SK-MEL-5 (cell line): Measurements from ENCODE around the gene SDHA. TPM values are rescaled to one million over a fixed set of nuclear protein-coding genes. Genes with fewer than 3 reads are reported as not detected.
"Not testable (repeated sequence)": the region's sequence is repeated elsewhere in the genome, so short reads cannot be mapped to it uniquely, and the experiment has no call there.

Experiments used
- DNase-seq: peaks from one replicate; pipeline ENCODE4 v3.0.0-alpha.2; 2016; ENCODE audit warnings: low read depth, low spot score
- in situ Hi-C: cut with HindIII; loops from 2 replicates; pipeline ENCODE4 v1.10.0; 2016; ENCODE audit warnings: low sequenced_read_pairs, high pct_unique_total_duplicates, low pct_unique_long_range_greater_than_20kb
- total RNA-seq: library from RNA; depleted of rRNA; stranded (reverse); fragments of >200 nt; shearing (Covaris generic); gene quantifications from 2 replicates; pipeline ENCODE4 v1.2.3, GENCODE V29; 2014

SDHA gene
- total RNA-seq, 1 experiment from 2014 or later = 140 TPM

DNA sequence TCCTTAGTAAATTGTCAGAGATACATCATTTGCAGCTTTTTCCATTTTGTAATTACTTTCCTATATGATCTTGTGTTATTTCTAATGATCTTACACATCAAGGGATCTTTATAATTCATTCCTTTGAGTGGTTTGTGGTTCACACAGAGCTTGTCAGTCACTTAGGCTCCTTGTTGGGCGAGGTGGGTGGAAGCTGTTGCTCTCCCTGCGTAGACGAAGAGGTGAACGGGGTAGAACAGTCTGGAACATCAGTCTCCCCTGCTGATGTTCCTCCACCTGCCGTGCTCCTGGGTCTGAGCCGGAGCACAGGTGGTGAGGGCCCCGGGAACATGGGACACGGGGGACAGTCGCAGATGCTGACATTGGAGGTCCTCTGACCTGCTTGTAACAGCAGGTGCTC lies 17.4 kb downstream of the SDHA start:
- DNase-seq, in situ Hi-C loops: not testable (repeated sequence)

- in situ Hi-C loops, DNase-seq: not testable (repeated sequence)
Measured at GRCh38 chr5:237931-238330, 19.8 kb downstream of the SDHA start.

- in situ Hi-C loops, DNase-seq: not testable (repeated sequence)
Measured at GRCh38 chr5:240550-240949, 22.4 kb downstream of the SDHA start.

- in situ Hi-C loops, DNase-seq: not testable (repeated sequence)
Measured at GRCh38 chr5:241045-241669, 23.0 kb downstream of the SDHA start.

- in situ Hi-C loops, DNase-seq: not testable (repeated sequence)
Measured at GRCh38 chr5:243683-244367, 25.7 kb downstream of the SDHA start.

DNA sequence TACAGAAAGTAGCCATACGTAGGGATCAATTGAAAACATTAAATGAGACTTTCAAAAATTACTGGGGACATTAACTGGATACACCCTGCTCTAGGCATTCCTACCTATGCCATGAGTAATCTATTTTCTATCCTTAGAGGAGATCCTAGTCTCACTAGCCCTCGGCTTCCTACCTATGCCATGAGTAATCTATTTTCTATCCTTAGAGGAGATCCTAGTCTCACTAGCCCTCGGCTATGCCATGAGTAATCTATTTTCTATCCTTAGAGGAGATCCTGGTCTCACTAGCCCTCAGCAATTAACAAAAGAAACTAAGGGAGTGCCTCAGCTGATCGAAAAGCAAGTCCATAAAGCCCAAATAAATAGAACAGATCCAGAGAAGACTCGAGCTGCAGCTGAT lies 27.6 kb downstream of the SDHA start:
- DNase-seq, in situ Hi-C loops: not testable (repeated sequence)

GRCh38 chr5:250396-250795 lies 32.3 kb downstream of the SDHA start:
- in situ Hi-C loops, DNase-seq: not testable (repeated sequence)

DNA sequence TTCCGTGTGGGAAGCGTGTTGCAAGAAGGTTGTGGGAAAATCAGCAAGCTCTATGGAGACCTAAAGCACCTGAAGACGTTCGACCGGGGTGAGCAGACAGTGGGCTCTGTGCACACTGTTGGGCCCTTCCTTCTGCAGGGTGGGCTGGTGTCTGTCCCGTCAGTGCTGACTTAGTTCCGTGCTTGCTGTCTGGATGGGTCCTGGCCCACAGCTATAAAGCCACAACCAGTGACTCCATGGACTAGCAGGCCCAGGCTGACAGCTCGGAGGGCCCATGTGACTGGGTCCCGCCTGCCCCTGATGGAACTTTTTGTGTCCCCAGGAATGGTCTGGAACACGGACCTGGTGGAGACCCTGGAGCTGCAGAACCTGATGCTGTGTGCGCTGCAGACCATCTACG lies 32.9 kb downstream of the SDHA start:
- in situ Hi-C loops = not testable (repeated sequence)

DNA sequence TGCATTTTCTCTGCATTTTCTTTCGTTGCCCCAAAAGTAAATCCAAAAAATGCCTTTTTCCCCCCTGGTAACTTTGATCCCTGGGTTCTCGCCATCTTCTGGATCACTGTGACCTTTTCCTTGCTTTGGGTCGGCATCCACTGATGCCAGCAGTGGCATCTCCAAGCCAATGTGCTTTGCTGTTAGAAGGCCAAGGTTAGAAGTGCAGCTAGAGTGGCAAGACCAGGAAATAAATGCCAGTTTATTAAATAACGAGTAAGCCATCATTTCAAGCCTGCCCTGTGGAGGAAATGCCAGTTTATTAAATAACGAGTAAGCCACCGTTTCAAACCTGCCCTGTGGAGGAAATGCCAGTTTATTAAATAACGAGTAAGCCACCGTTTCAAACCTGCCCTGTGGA lies 33.4 kb downstream of the SDHA start:
- in situ Hi-C loops, DNase-seq: not testable (repeated sequence)

More for the DNA sequence above, 32.9 kb downstream of the SDHA start:
- not testable (repeated sequence) for DNase-seq

DNA sequence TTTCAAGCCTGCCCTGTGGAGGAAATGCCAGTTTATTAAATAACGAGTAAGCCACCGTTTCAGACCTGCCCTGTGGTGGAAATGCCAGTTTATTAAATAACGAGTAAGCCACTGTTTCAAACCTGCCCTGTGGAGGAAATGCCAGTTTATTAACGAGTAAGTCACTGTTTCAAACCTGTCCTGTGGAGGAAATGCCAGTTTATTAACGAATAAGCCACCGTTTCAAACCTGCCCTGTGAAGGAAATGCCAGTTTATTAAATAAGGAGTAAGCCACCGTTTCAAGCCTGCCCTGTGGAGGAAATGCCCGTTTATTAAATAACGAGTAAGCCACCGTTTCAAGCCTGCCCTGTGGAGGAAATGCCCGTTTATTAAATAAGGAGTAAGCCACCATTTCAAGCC lies 33.9 kb downstream of the SDHA start:
- DNase-seq, in situ Hi-C loops: not testable (repeated sequence)

- in situ Hi-C loops = no loop called here
- DNase-seq = no peak
Measured at GRCh38 chr5:252546-252945, 34.4 kb downstream of the SDHA start.

DNA sequence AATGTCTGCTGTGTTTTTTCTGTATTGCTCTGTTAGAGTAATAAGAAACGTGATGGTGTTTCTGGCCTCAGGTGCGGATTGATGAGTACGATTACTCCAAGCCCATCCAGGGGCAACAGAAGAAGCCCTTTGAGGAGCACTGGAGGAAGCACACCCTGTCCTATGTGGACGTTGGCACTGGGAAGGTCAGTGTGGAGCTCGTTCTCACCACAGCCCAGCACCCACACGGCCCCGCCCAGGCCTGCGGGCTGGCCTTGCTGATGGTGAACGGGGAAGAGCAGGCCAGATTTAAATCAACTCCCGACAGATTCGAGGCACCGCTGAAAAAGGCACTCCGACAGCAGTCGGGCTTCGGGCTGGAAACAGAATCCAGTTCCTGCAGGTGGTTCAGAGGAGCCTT lies 36.2 kb downstream of the SDHA start:
- in situ Hi-C loops, DNase-seq: not testable (repeated sequence)

GRCh38 chr5:255116-255515 lies 37.0 kb downstream of the SDHA start:
- in situ Hi-C loops = not testable (repeated sequence)

GRCh38 chr5:256347-256746 lies 38.2 kb downstream of the SDHA start:
- DNase-seq, in situ Hi-C loops: not testable (repeated sequence)

More at GRCh38 chr5:255116-255515, 37.0 kb downstream of the SDHA start:
- DNase-seq = not testable (repeated sequence)

DNA sequence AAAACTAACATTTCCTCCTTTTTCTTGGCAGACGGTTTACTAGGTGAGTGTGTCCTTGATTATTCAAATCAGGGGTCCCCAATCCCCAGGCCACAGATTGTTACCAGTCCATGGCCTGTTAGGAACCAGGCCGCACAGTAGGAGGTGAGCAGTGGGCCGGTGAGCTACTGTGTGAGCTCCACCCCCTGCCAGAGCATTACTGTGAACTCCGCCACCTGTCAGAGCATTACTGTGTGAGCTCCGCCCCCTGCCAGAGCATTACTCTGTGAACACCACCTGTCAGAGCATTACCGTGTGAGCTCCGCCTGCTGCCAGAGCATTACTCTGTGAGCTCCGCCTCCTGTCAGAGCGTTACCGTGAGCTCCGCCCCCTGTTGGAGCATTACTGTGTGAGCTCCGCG lies 39.0 kb downstream of the SDHA start:
- in situ Hi-C loops = no loop called here
- no peak for DNase-seq

DNA sequence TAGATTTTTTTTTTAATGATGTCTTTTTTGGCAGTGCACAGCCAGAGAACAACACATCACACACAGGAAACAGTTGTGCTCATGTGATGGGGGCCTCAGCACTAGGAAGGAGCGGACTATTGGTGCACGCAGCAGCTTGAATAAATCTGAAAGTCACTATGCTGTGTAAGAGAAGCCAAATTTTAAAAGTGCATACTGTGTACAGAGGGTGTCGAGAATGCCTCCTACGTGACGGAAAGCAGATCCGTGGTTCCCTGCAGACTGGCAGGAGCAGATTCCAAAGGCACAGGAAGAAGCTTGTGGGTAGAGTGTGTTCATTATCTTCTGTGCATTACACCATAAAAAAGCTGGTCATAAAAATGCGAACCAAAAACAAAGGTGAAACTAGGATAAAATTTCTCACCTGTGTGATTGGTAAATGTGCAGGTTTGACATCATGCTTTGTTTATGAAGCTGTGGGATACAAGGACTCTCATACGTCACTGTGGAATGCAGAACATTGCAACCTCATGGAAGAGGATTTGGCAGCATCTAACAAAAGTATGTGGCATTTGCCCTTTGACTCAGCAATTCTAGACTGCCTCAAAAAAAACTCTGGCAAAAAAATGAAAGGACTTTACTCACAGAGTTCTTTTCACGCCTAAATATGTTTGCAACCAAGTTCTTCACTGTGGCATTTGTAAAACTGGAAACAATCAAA lies 45.3 kb downstream of the SDHA start:
- DNase-seq, in situ Hi-C loops: not testable (repeated sequence)

DNA sequence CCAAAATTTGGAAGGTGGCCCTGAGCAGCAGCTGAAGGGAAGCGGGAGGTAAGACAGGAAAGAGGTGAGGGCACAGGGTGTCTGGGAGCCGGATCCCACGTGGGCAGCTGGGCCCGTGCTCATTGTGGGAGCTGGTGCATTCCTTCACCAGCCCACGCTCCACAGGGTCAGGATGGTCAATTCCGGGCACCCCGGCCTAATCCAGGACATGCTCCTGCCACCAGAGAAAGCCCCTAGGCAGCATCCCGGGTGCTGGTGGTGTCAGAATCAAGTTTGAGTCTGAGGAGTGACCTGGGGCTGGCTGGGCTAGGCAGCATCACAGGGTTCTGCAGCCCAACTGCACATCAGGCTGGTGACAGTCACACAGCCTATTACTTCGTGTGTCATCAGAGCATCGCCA lies 46.2 kb downstream of the SDHA start:
- DNase-seq = no peak
- in situ Hi-C loops = no loop called here

DNA sequence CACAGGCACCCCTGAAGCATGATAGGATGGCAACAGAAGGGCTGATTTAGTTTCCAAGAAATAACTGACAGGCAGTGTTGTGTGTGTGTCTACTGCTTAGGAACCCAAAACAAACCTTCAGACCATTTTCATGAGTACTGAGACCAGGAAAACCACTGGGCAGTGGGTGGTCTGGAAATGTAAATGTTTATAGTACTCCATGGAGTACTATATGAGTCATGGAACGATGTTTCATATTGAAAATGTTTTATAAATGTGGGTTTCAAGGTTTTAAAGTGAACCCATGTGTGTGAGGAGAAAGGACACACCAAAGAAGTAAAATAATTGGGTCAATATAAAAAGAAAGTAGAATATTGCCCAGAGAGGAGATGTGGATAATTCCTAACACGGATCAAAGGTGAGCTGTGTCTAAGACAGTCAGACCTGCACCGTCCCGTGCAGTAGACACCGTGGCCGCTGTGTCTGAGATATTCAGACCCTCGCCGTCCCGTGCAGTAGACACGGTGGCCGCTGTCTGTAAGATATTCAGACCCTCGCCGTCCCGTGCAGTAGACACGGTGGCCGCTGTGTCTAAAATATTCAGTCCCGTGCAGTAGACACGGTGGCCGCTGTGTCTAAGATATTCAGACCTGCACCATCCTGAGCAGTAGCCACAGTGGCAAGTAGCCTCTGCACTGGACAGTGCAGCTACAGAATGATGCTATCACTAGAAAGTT lies 48.3 kb downstream of the SDHA start:
- in situ Hi-C loops, DNase-seq: not testable (repeated sequence)
